GM11168 (cell line): ENCODE data around the gene WDR72.

ENCODE experiments used
- in situ Hi-C: fragments of 300-500 bp; cut with MboI; formaldehyde crosslinking; loops from one replicate; pipeline ENCODE4 v1.12.0; 2022; ENCODE audit warnings: low sequenced_read_pairs; ENCODE audit not compliant: unreplicated experiment

Gene WDR72

DNA sequence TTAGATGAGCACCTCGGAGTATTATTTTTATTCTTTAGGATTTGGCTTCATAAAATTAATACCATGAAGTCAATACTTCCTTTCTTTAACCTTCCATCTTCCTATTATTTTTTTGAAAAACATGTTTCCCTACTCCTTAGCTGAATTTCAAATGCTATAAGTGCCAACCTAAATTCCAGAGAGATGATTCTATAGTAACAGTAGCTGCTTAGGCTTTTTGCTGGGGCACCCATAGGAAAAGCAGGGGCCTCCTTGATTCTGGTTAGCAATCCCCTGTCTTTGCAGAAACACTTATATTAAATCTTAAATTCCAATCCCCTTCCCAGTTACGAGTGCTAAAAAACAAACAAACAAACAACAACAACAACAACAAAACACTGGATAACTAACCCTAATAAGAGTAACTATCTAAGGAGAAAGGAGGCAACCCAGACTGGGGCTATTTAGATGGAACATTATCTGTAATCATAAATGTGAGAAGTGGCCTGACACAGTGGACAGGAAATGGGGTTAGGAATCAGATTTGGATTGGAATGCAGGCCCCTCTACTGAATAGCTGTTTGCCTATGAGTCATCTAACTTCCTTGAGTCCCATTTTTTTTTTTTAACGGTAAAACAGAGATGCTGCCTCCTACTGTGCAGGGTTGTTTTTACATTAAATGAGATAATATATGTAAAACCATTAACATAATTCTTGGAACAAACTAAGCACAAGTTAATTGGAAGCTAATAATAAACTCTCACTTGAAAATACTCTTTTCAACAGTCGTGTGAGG lies 148.1 kb downstream of the WDR72 start:
- in situ Hi-C loops = no loop called here

GRCh38 chr15:53591041-53591440 lies 168.4 kb downstream of the WDR72 start:
- in situ Hi-C loops = no loop called here

DNA sequence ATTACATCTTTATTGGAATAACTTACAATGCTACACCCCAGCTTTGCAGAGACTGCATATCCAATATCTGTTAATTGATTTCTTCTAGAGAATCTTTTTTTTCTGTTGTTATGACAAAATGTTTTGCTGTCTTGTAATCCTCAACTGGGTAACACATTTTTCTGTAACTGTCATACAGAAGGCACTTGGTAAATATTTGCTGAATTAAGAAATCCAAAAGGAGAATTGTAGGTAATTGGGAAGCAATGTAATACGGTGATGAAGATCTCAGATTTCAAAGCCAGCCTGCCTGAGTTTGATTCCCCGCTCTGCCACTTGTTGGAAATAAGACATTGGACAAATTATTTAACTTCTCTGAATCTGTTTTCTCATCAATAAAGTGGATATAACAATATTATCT lies 169.1 kb downstream of the WDR72 start:
- in situ Hi-C loops = no loop called here

- in situ Hi-C loops = no loop called here
These were observed 169.9 kb downstream of the WDR72 start for GRCh38 chr15:53589520-53590057.

- in situ Hi-C loops = no loop called here
These were observed 170.7 kb downstream of the WDR72 start for GRCh38 chr15:53588773-53589172.

- in situ Hi-C loops = no loop called here
These were observed 172.7 kb downstream of the WDR72 start for GRCh38 chr15:53586799-53587198.

- in situ Hi-C loops = no loop called here
These were observed 177.9 kb downstream of the WDR72 start for GRCh38 chr15:53581513-53581912.

DNA sequence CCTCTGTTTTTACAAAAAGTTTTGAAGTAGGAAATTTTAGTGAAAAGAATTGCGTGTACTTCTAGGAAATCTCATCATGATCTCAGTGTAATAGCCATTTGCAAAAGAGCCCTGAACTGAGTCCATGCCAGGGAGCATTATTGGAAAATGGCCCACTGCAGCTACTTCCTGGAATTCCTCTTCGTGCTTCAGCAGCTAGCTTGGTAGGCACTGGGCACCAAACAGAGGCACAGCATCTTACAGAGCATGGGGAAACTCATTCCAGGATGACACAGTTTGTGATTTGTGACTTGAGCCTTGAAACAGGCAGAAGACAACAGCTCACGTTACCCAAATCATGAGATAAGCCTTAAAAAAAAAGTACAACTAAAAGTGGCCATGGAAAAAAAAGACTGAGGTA lies 179.1 kb downstream of the WDR72 start:
- in situ Hi-C loops = no loop called here

DNA sequence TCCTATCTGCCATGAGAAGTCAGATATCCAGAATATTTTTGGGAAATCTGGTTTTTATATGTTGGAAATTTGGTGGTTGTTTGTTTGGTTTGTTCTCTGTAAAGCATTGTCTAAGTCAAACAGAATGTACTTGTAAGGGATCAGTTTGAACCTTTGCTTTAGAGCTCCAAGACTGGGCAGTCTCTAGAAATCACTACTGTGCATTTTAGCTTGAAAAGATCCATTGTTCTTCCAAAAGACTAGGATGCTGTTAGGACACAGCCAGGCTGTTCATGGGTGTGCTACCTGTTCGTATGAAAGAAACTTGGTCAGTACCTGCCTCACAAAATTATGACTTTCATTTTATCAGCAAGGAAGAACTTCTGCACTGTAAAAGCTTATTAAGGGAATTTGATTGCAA lies 182.6 kb downstream of the WDR72 start:
- in situ Hi-C loops = no loop called here

DNA sequence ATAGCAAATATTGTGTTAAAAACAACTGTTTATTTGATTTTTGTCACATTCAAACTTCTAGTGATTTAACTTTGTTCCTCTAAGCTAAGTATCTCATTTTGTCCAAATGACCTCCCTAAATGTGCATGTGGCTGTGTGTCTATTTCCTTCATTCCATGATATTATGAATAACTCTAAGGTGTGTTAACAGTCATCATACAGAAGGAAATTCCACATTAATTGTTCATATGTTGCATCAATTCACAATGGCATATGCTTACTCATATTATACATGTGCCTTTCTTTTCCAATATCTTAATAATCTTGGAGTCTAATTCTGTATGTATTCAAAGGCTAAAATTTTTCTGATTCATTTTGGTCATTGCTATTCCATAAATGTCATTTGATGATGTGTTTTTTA lies 186.4 kb downstream of the WDR72 start:
- in situ Hi-C loops = no loop called here

DNA sequence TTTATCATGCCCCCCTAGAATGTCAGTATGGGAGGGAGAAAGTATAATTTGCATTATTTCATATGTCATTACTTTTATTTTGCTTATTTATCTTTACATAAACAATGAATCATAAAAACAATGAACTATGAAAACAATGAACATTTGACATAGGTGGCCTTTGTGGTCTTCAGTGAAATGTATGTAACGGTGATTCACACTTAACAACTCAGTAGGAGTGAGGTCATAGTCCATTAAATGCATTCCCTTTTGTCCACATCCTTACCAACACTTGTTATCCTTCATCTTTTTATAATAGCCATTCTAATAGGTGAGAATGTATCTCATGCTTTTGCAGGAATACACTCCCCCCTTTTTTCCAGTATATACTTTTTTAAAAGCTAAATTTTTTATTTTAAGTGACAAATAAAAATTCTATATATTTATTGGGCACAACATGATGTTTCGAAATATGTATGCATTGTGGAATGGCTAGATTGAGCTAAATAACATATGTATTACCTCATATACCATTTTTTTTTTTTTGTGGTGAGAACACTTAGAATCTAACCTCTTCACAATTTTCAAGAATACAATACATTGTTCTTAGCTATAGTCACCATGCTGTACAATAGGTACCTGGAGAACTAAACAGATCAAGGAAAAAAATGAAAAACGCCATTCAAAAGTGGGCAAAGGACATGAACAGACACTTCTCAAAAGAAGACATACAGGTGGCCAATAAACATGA lies 189.5 kb downstream of the WDR72 start:
- in situ Hi-C loops = no loop called here

DNA sequence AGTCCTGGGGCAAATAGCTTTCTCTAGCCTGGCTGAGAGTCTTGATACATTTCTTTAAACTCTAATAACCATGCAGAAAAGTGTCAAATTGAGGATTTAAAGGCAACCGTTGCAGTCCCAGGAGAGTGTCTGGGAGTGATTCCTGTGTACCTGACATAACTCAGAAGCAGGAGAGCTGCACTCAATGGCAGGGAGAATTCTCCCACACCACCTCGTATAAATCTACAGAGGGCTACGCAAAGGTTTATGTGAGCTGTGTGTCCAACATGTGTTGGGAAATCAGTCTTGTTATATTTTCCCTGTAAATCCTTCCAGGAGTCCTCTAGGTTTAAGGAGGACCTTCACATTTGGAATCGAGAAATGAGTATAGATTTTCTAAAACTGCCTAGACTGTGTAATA lies 192.6 kb downstream of the WDR72 start:
- in situ Hi-C loops = no loop called here

DNA sequence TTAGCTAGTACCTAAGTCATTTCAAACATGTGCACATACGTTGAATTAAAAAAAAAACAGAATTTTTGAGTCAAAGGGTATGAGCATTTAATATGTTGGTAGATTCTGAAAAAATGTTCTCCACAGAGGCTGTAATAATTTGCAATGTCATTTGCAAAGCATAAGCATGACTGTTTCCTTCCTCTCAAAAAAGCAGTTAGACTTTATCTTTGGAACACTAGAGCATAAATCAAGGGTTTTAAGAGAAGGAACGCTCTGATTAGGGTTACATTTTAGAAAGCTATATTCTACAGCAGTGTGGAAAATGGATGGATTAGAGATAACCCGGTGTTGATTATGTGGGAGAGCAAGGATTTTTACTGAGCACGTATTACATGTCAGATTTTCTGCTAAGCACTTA lies 193.7 kb downstream of the WDR72 start:
- in situ Hi-C loops = no loop called here

GRCh38 chr15:53564647-53565046 lies 194.8 kb downstream of the WDR72 start:
- in situ Hi-C loops = no loop called here

- in situ Hi-C loops = no loop called here
These were observed 195.8 kb downstream of the WDR72 start for GRCh38 chr15:53563627-53564026.

DNA sequence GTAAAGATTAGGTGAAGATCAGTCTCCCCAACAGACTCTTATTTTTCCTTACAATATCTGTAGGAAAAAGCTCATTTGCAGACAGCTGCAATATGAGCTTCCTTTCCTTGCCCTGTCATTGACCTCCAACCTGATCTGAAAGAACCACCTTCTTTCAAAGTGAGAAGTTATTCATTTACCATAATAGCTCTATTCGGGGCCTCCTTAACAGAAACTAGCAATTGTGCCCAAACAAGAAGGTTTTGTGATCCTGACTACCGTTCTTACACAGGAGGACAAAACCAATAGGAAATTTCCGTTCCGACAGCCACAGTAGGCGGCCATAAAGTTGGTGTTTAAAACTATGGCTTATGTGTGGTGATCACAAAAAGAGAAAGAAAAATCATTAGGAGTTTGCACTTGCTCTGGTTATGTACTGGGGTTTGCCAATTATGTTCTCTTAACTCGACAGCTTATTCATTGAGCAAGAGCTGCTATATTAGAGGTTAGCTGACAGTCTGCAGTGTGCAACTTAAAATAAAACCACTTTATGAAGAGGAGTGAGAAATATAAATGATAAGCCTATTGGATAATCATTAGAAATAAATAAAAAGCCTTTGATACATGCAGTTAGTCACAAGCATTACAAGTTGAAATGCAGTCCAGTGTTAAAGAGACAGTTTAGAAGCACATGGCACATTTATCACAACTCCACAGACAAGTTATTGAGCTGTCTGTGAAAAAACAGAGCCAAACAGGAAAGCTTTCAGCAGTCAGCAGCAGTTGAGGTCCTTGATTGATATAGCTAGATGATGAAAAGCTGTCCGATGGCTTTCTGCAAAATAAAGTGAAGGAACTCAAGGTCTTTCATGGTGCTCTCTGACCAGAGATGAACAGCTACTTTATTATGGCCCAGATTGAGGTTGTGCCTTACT lies 199.8 kb downstream of the WDR72 start:
- in situ Hi-C loops = no loop called here

GRCh38 chr15:53558384-53558783 lies 201.1 kb downstream of the WDR72 start:
- in situ Hi-C loops = no loop called here

- in situ Hi-C loops = no loop called here
These were observed 204.2 kb downstream of the WDR72 start for GRCh38 chr15:53555226-53555625.

GRCh38 chr15:53549697-53550305 lies 209.7 kb downstream of the WDR72 start:
- in situ Hi-C loops = no loop called here

DNA sequence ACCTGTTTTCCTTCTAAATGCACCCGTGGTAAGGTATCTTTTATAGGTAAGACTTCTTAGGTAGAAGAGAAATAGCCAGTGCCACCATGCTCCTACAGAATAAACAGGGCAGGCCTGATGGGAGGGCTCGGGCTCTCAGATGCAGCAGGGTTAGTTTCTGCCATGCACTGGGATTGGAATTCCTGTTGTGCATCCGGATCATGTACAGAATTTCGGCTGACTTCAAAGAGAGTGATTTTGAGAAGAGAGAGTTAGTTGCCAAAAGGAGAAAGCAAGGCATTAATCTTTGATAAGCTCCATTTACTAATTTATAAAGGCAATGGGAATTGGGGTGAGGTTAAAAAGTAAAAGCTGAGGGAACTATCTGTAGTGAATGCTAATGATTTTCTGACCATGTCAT lies 211.2 kb downstream of the WDR72 start:
- in situ Hi-C loops = no loop called here
